Nephron (organoid): ENCODE measurements around the gene CELF2.

Experiments used
- H3K27ac Mint-ChIP-seq, 3 experiments: 2 replicates each; pipeline ENCODE4 v1.8.0; 2020; ENCODE audit warnings: mixed read lengths in 3 of 3, mild to moderate bottlenecking in 2 of 3, moderate library complexity in 1 of 3
- H3K27me3 Mint-ChIP-seq: 2 replicates; pipeline ENCODE4 v1.8.0; 2021; ENCODE audit warnings: low read depth, mild to moderate bottlenecking, moderate library complexity, mixed read lengths
- H3K36me3 Mint-ChIP-seq: 2 replicates; pipeline ENCODE4 v1.8.0; 2020; ENCODE audit warnings: low read depth, mixed read lengths
- H3K4me1 Mint-ChIP-seq: 2 replicates; pipeline ENCODE4 v1.8.0; 2020; ENCODE audit warnings: mixed read lengths
- H3K4me3 Mint-ChIP-seq, 3 experiments: 2 replicates each; pipeline ENCODE4 v1.8.0; 2020; ENCODE audit warnings: mild to moderate bottlenecking in 3 of 3, mixed read lengths in 3 of 3, moderate library complexity in 2 of 3
- H3K9me3 Mint-ChIP-seq: 2 replicates; pipeline ENCODE4 v1.8.0; 2020; ENCODE audit warnings: mixed read lengths
- TF ChIP-seq, protein P1 (sequence below), 3 experiments: fragments of 200-600 bp; sonication (generic); IDR thresholded peaks; one replicate each; pipeline ENCODE4 v1.5.0; 2021; ENCODE audit warnings: antibody characterized with exemption in 3 of 3; ENCODE audit not compliant: unreplicated experiment in 3 of 3

CELF2 gene

DNA sequence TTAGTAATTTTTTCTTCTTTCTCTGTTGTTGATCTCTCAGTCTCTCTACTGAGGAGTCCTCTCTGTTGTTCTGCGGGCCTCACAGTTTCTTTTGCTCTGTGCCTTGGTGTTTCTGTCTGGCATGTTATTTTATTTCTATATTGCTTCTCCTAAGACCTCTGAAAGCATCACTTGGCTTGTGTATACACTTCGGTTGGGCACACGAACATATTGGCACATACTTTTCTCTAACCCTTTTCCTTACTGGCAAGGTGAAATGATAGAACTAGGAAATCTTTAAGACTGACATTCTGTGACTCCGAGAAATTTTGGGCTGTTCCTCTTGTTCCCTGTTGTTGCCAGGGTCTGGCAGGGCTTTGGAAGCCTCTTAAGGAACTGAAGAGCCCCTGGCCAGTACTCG lies 148.9 kb downstream of the CELF2 start:
- TF ChIP-seq, protein P1, sequence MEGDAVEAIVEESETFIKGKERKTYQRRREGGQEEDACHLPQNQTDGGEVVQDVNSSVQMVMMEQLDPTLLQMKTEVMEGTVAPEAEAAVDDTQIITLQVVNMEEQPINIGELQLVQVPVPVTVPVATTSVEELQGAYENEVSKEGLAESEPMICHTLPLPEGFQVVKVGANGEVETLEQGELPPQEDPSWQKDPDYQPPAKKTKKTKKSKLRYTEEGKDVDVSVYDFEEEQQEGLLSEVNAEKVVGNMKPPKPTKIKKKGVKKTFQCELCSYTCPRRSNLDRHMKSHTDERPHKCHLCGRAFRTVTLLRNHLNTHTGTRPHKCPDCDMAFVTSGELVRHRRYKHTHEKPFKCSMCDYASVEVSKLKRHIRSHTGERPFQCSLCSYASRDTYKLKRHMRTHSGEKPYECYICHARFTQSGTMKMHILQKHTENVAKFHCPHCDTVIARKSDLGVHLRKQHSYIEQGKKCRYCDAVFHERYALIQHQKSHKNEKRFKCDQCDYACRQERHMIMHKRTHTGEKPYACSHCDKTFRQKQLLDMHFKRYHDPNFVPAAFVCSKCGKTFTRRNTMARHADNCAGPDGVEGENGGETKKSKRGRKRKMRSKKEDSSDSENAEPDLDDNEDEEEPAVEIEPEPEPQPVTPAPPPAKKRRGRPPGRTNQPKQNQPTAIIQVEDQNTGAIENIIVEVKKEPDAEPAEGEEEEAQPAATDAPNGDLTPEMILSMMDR (IDR thresholded peaks at IDR 0.05; ENCODE audit: unreplicated experiment in 3 of 3), result no peak
- no peak overlapping the region for H3K27ac Mint-ChIP-seq
- peaks cover 4% of the 10 kb centered on the region for H3K36me3 Mint-ChIP-seq
- H3K4me3 Mint-ChIP-seq, result peak overlapping the region; percentile 81 to 90 (median 85)
- H3K27me3 Mint-ChIP-seq, result peaks cover 24% of the 10 kb centered on the region
- H3K9me3 Mint-ChIP-seq, result peaks cover 5% of the 10 kb centered on the region
- peaks cover 46% of the 10 kb centered on the region for H3K4me1 Mint-ChIP-seq

DNA sequence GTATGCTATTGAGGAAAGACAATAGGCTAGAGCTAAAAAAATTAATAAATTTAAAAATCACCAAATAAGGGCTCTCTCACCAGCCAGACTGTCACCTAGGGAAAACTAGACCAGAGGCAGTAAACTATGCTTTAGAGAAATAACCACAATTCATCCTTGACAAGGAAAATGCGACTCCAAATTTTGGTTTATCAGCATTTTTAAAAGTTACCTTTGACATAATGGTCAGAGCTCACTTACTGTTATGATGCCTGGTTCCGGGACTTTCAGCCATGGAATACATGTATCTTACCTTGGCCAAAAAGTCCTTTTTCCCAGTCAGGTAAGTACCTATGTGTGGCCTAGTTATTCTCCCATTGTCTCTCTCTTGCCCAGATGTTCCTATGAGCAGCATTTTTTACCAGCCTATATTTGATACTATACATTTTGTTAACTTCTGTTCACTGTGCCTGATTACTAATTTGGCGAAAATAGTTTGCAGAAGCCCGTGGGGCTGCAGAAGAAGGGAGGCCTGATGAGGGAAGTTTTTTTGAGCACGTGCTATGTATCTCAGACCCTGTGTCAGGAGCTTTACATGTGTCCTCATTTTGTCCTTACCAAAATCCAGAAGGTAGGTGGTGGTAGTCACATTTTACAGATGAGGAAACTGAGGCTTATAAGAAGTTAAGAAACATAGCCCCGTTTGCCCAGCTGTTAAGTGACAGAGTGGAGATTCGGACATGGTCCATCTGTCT lies 149.7 kb downstream of the CELF2 start:
- H3K27ac Mint-ChIP-seq, result no peak overlapping the region
- TF ChIP-seq, protein P1 (IDR thresholded peaks at IDR 0.05; ENCODE audit: unreplicated experiment in 3 of 3), result no peak
- no peaks in the 10 kb centered on the region for H3K36me3 Mint-ChIP-seq
- peaks cover 37% of the 10 kb centered on the region for H3K4me1 Mint-ChIP-seq
- peak overlapping the region in 1 of 3 experiments; percentile 4 for H3K4me3 Mint-ChIP-seq
- peaks cover 18% of the 10 kb centered on the region for H3K27me3 Mint-ChIP-seq
- no peaks in the 10 kb centered on the region for H3K9me3 Mint-ChIP-seq

DNA sequence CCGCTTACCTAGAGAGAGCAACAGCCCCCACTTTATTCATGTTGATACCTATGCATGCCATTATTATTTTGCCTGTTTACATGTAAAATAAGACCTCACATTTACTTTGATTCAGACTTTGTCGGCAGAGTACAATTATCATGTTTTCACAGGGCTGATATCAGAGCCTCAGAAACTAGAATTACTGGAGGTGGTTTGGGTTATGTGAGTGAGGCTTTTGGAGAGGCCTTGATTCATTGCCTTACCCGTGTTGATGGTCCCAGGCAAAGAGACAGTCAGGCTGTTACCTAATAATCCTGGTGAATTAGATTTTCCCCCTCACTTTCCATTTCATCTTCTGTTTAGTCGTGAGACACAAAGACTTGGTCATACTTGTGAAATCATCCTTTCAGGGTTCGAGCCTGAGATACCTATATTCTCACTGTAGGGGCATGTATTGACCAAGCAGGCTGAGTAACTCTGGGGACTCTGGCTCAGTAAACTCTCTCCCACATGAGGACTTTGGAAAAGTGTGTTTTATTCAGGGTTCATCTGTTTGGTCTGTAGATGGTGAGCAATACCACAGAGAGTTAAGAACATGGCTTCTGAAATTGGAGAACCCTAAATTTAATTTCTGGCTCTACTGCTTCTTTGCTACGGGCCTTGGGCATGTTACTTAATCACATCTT lies 150.9 kb downstream of the CELF2 start:
- Mint-ChIP-seq H3K4me3 (no peak overlapping the region), H3K27ac (no peak overlapping the region), H3K4me1 (peaks cover 30% of the 10 kb centered on the region), H3K9me3 (no peaks in the 10 kb centered on the region), H3K27me3 (peaks cover 13% of the 10 kb centered on the region), H3K36me3 (no peaks in the 10 kb centered on the region)
- TF ChIP-seq, protein P1 (IDR thresholded peaks at IDR 0.05; ENCODE audit: unreplicated experiment in 3 of 3), result no peak

DNA sequence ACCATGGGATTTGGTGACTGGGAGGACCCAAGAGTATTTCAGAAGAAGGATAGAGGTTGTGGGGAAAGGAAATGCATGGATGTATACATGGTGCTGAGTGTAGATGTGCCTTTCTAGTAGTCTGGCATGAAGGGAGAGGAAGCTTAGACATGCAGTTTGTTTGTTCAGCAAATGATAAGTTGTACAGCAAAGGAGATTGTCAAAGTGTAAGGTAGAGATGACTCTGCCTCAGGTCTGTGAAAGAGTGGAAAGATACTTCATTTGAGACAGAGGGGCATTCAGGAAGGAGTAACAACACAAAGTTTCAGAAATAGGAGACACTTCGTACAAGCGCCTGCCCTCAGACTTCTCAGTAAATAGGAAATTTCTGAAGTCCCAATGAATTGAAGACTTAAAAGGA lies 152.3 kb downstream of the CELF2 start:
- Mint-ChIP-seq H3K9me3 (no peaks in the 10 kb centered on the region), H3K27me3 (peaks cover 9% of the 10 kb centered on the region), H3K36me3 (no peaks in the 10 kb centered on the region), H3K4me3 (no peak overlapping the region), H3K4me1 (peaks cover 23% of the 10 kb centered on the region), H3K27ac (no peak overlapping the region)
- TF ChIP-seq, protein P1 (IDR thresholded peaks at IDR 0.05; ENCODE audit: unreplicated experiment in 3 of 3), result no peak

DNA sequence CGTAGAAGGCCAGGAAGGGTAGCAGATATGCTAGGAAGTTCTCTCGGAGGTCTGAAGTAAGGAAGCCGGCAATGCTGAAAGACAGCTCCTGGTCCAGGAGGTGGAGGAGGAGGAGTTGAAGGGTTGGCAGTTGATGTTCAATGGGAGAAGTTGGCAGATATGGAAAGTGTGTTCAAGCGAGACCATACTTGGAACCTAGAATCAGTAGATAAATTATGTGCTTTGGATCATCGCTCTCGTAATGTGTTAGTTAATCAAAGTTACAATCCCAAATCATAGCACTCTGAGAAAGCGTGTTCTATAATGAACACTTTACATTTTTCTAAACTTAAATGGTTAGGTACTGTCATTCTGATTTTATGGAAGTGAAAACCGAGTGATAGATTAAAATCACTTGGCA lies 152.9 kb downstream of the CELF2 start:
- H3K9me3 Mint-ChIP-seq, result no peaks in the 10 kb centered on the region
- H3K27me3 Mint-ChIP-seq, result peaks cover 9% of the 10 kb centered on the region
- H3K36me3 Mint-ChIP-seq, result no peaks in the 10 kb centered on the region
- no peak overlapping the region for H3K4me3 Mint-ChIP-seq
- H3K27ac Mint-ChIP-seq, result no peak overlapping the region
- TF ChIP-seq, protein P1 (IDR thresholded peaks at IDR 0.05; ENCODE audit: unreplicated experiment in 3 of 3), result no peak
- peaks cover 18% of the 10 kb centered on the region for H3K4me1 Mint-ChIP-seq
